Neural cell (in vitro differentiated cells): ENCODE data around the gene KCNA2.

ENCODE experiments used
- CTCF ChIP-seq: fragments of 450-650 bp; IDR thresholded peaks from 2 replicates; pipeline ENCODE4 v1.5.1; 2014; ENCODE audit warnings: antibody characterized with exemption, mild to moderate bottlenecking, moderate library complexity; ENCODE audit not compliant: poor library complexity, severe bottlenecking
- EP300 ChIP-seq: fragments of 450-650 bp; conservative IDR thresholded peaks from 2 replicates; pipeline ENCODE4 v1.6.1; 2014; ENCODE audit warnings: antibody characterized with exemption, mild to moderate bottlenecking, moderate library complexity; ENCODE audit not compliant: poor library complexity, severe bottlenecking
- MXI1 ChIP-seq: fragments of 450-650 bp; conservative IDR thresholded peaks from 2 replicates; pipeline ENCODE4 v1.6.1; 2014; ENCODE audit warnings: antibody characterized with exemption, mild to moderate bottlenecking; ENCODE audit not compliant: poor library complexity, severe bottlenecking
- POLR2AphosphoS5 ChIP-seq: IDR thresholded peaks from 2 replicates; pipeline ENCODE4 v1.6.1; 2012
- RAD21 ChIP-seq: fragments of 450-650 bp; conservative IDR thresholded peaks from 2 replicates; pipeline ENCODE4 v1.6.1; 2014; ENCODE audit warnings: antibody characterized with exemption, mild to moderate bottlenecking, moderate library complexity
- REST ChIP-seq: IDR thresholded peaks from 2 replicates; pipeline ENCODE4 v1.6.1; 2012; ENCODE audit warnings: borderline replicate concordance
- SMC3 ChIP-seq: fragments of 450-650 bp; conservative IDR thresholded peaks from 2 replicates; pipeline ENCODE4 v1.6.1; 2014; ENCODE audit warnings: antibody characterized with exemption, mild to moderate bottlenecking, moderate library complexity; ENCODE audit not compliant: poor library complexity
- TAF1 ChIP-seq: IDR thresholded peaks from 2 replicates; pipeline ENCODE4 v1.6.1; 2012; ENCODE audit warnings: low read depth

- TF ChIP-seq SMC3 (no peak), MXI1 (no peak), REST (no peak), CTCF (no peak), POLR2AphosphoS5 (no peak), EP300 (no peak), TAF1 (no peak), RAD21 (no peak)
Measured at GRCh38 chr1:110645821-110646735, 39.9 kb upstream of the KCNA2 start.
